Ovary (tissue), 3 donors: ENCODE data around the gene PLAC8L1.

Source experiments
- EP300 ChIP-seq: sonication (generic); formaldehyde crosslinking; IDR thresholded peaks from one replicate; pipeline ENCODE4 v1.6.1; 2017; ENCODE audit warnings: antibody characterized with exemption
- POLR2A ChIP-seq: fragments of 450-650 bp; IDR thresholded peaks from one replicate; pipeline ENCODE4 v1.6.1; 2017; ENCODE audit warnings: antibody characterized with exemption, mild to moderate bottlenecking, moderate library complexity
- TF ChIP-seq, protein P1 (sequence below), 3 donors: fragments of 450-650 bp in 2 of 3; fragments of 200-600 bp in 1 of 3; IDR thresholded peaks; one replicate each; pipeline versions ENCODE4 v1.5.1 to v1.8.0; 2016 to 2022; ENCODE audit warnings: antibody characterized with exemption in 3 of 3, mild to moderate bottlenecking in 1 of 3
- donor health status: DM: no; HTN: no; CAD: no.

- TF ChIP-seq POLR2A (no peak), EP300 (no peak)
- TF ChIP-seq, protein P1, sequence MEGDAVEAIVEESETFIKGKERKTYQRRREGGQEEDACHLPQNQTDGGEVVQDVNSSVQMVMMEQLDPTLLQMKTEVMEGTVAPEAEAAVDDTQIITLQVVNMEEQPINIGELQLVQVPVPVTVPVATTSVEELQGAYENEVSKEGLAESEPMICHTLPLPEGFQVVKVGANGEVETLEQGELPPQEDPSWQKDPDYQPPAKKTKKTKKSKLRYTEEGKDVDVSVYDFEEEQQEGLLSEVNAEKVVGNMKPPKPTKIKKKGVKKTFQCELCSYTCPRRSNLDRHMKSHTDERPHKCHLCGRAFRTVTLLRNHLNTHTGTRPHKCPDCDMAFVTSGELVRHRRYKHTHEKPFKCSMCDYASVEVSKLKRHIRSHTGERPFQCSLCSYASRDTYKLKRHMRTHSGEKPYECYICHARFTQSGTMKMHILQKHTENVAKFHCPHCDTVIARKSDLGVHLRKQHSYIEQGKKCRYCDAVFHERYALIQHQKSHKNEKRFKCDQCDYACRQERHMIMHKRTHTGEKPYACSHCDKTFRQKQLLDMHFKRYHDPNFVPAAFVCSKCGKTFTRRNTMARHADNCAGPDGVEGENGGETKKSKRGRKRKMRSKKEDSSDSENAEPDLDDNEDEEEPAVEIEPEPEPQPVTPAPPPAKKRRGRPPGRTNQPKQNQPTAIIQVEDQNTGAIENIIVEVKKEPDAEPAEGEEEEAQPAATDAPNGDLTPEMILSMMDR (IDR thresholded peaks at IDR 0.05) = no peak
Observed at GRCh38 chr5:146040527-146040926, 64.8 kb downstream of the PLAC8L1 start.
